Endothelial cell of umbilical vein (primary cell): ENCODE results near the gene ZFHX2. TPM values are rescaled to one million over a fixed set of nuclear protein-coding genes. Genes with fewer than 3 reads are reported as not detected.

Source experiments
- BruUV-seq: library from RNA; stranded (reverse); fragments of 400-500 nt; replicated peaks from 2 replicates; lab custom pipeline; 2021; lab: Mats Ljungman, UMichigan
- CTCF ChIA-PET: fragments of 300-600, 350-600 bp; sonication (Branson Sonifier 250); formaldehyde crosslinking; loops from one replicate; lab custom pipeline; 2021; ENCODE audit warnings: antibody characterized with exemption, inconsistent platforms; lab: Charles Lee
- POLR2A ChIA-PET: fragments of 300-600, 350-600 bp; sonication (Branson Sonifier 250); formaldehyde crosslinking; loops from one replicate; lab custom pipeline; 2021; ENCODE audit warnings: antibody characterized with exemption, inconsistent platforms; lab: Charles Lee
- DNase-seq: peaks from one replicate; pipeline ENCODE4 v3.0.0-alpha.2; 2011; ENCODE audit warnings: low read depth, low spot score
- FAIRE-seq: peaks from 2 replicates; lab custom pipeline; 2011; peaks lifted over from hg19 to GRCh38; lab: Jason Lieb, UNC
- H2AFZ ChIP-seq: 2 replicates; pipeline ENCODE4 v1.6.0; 2012; ENCODE audit warnings: low read depth, low read length, control low read depth, inconsistent platforms
- H3K27ac ChIP-seq: 2 replicates; pipeline ENCODE4 v1.5.1; 2011; ENCODE audit warnings: low read depth, mild to moderate bottlenecking, control low read depth, low read length, moderate library complexity; ENCODE audit not compliant: insufficient read depth
- H3K27me3 ChIP-seq, 2 experiments: 2 replicates each; pipeline versions ENCODE4 v1.6.0 to v1.6.1; 2011; ENCODE audit warnings: low read length in 2 of 2, mixed read lengths in 1 of 2; ENCODE audit not compliant: control insufficient read depth in 2 of 2, insufficient read depth in 2 of 2
- H3K36me3 ChIP-seq, 2 experiments: 2 replicates in 1 of 2; 3 replicates in 1 of 2; pipeline ENCODE4 v1.5.1; 2011; ENCODE audit warnings: low read length in 2 of 2, mild to moderate bottlenecking in 1 of 2, moderate library complexity in 1 of 2; ENCODE audit not compliant: control insufficient read depth in 2 of 2, insufficient read depth in 2 of 2; ENCODE audit errors: extremely low read depth in 1 of 2
- H3K4me1 ChIP-seq: 3 replicates; pipeline ENCODE4 v1.5.1; 2011; ENCODE audit warnings: mild to moderate bottlenecking, low read length; ENCODE audit not compliant: control insufficient read depth, insufficient read depth; ENCODE audit errors: extremely low read depth
- H3K4me2 ChIP-seq: 2 replicates; pipeline ENCODE4 v1.6.1; 2011; ENCODE audit warnings: low read length, control low read depth, mixed read lengths; ENCODE audit not compliant: insufficient read depth
- H3K4me3 ChIP-seq, 3 experiments: fragments of 200-600 bp in 1 of 3; sonication (generic), shearing (Covaris generic) in 1 of 3; replicated peaks in 1 of 3; 2 replicates each; pipeline ENCODE4 v1.5.1; 2011 to 2016; ENCODE audit warnings: control low read depth in 3 of 3, low read length in 3 of 3, mild to moderate bottlenecking in 2 of 3, inconsistent platforms in 1 of 3, low read depth in 1 of 3, moderate library complexity in 1 of 3; ENCODE audit not compliant: insufficient read depth in 1 of 3
- H3K79me2 ChIP-seq: 2 replicates; pipeline ENCODE4 v1.6.0; 2012; ENCODE audit warnings: low read length, inconsistent platforms; ENCODE audit not compliant: control insufficient read depth, insufficient read depth
- H3K9ac ChIP-seq: replicated peaks from 2 replicates; pipeline ENCODE3; 2011; ENCODE audit warnings: low read length, control low read depth; ENCODE audit not compliant: insufficient read depth; ENCODE audit errors: extremely low read depth
- H3K9me1 ChIP-seq: replicated peaks from 3 replicates; pipeline ENCODE4 v1.6.0; 2011; ENCODE audit warnings: mild to moderate bottlenecking, low read length; ENCODE audit not compliant: control insufficient read depth, insufficient read depth; ENCODE audit errors: extremely low read depth
- H3K9me3 ChIP-seq: replicated peaks from 2 replicates; pipeline ENCODE4 v1.5.1; 2012; ENCODE audit warnings: low read length, inconsistent platforms; ENCODE audit not compliant: control insufficient read depth, insufficient read depth
- H4K20me1 ChIP-seq: replicated peaks from 2 replicates; pipeline ENCODE3; 2011; ENCODE audit warnings: mild to moderate bottlenecking, low read length; ENCODE audit not compliant: control insufficient read depth, insufficient read depth; ENCODE audit errors: extremely low read depth
- EZH2 ChIP-seq: IDR thresholded peaks from 2 replicates; pipeline ENCODE4 v1.6.1; 2012; ENCODE audit warnings: borderline replicate concordance, low read depth, mild to moderate bottlenecking, moderate library complexity, low read length, inconsistent platforms; ENCODE audit not compliant: severe bottlenecking
- FOS ChIP-seq: IDR thresholded peaks from 2 replicates; pipeline ENCODE4 v1.6.1; 2011; ENCODE audit warnings: mild to moderate bottlenecking, low read length, moderate library complexity, borderline replicate concordance; ENCODE audit not compliant: insufficient read depth
- GATA2 ChIP-seq: IDR thresholded peaks from 2 replicates; pipeline ENCODE4 v1.7.0; 2011; ENCODE audit warnings: low read depth, mild to moderate bottlenecking, moderate library complexity, mixed read lengths, low read length; ENCODE audit not compliant: insufficient read length, insufficient read depth
- JUN ChIP-seq: IDR thresholded peaks from 2 replicates; pipeline ENCODE4 v1.6.1; 2011; ENCODE audit warnings: borderline replicate concordance, low read depth; ENCODE audit not compliant: insufficient read length, insufficient read depth
- MYC ChIP-seq: IDR thresholded peaks from one replicate; pipeline ENCODE4 v1.6.1; 2011; ENCODE audit warnings: mild to moderate bottlenecking, low read depth, low read length
- POLR2A ChIP-seq: IDR thresholded peaks from 2 replicates; pipeline ENCODE4 v1.6.1; 2012; ENCODE audit warnings: low read depth, mild to moderate bottlenecking, control low read depth, low read length
- POLR2AphosphoS5 ChIP-seq: IDR thresholded peaks from 2 replicates; pipeline ENCODE4 v1.6.1; 2012; ENCODE audit warnings: low read depth, mild to moderate bottlenecking, control low read depth, low read length, moderate library complexity; ENCODE audit not compliant: insufficient read depth
- dilution Hi-C: fragments of 300-500 bp; cut with MboI; formaldehyde crosslinking; loops from one replicate; pipeline ENCODE4 v1.15.0; 2019; ENCODE audit warnings: low sequenced_read_pairs; ENCODE audit not compliant: extremely low pct_ligation_motif_present
- intact Hi-C: fragments of 100-400 bp; cut with micrococcal nuclease; formaldehyde crosslinking; loops from one replicate; pipeline ENCODE4 v1.10.0; 2022
- polyA plus RNA-seq, 4 experiments: library from polyadenylated mRNA; depleted of rRNA in 3 of 4; stranded (reverse) in 3 of 4; unstranded in 1 of 4; fragments of >200 nt; gene quantifications; 2 replicates each; pipeline versions ENCODE4 v1.2.1 to v1.2.3, GENCODE V29; 2011 to 2012; ENCODE audit warnings: missing spikeins in 1 of 4
- total RNA-seq: library from RNA; stranded (reverse); gene quantifications from 2 replicates; pipeline ENCODE4 v1.2.3, GENCODE V29; 2021
- TF ChIP-seq, protein P1 (sequence below), 2 donors: IDR thresholded peaks; 1 replicate in 1 of 2; 2 replicates in 1 of 2; pipeline ENCODE4 v1.5.1; 2011; ENCODE audit warnings: low read length in 2 of 2, mild to moderate bottlenecking in 2 of 2, moderate library complexity in 2 of 2, control low read depth in 1 of 2, inconsistent platforms in 1 of 2, low read depth in 1 of 2; ENCODE audit not compliant: insufficient read depth in 1 of 2; ENCODE audit errors: extremely low read depth in 1 of 2
- TF ChIP-seq, protein P2 (sequence below): IDR thresholded peaks from 2 replicates; pipeline ENCODE4 v1.6.1; 2011; ENCODE audit not compliant: insufficient read depth, insufficient read length

ZFHX2 gene
- total and polyA plus RNA-seq, 2 donors (not counting 3 experiments of a cell fraction or from before 2014, with no cell fraction given): 0.25 to 2.3 TPM

DNA sequence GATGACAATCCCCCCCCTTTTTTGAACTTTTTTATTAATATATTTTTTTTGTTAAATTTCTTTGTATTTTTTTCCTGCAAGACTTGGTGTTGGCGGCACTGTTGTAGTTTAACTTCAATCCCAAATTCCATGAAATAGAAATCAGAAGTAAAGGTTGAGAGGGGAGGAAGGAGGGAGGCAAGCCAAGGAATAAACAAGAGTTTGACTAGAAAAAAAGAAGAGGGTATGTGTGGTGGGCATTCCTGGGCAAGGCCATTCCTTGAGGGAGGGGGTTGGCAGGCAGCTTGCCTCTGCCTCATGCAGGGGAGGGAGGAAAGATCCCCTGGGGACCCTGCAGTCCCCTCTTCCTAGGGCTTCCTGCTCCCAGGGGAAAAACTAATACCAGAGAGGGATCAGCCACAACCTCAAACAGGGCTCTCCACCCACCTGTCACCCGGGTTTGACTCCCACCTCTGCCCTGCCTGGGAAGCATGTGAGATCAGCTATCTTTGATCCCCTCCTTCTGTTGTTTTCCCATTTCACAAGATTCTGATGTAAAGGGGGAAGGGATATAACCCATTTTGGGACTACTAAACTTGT is 16.5 kb upstream of the ZFHX2 start:
- Histone ChIP-seq H2AFZ (peak overlapping the region; percentile 93), H3K4me2 (peak overlapping the region; percentile 84), H3K36me3 (no peaks in the 10 kb centered on the region), H3K9ac (peak overlapping the region; percentile 46), H3K27ac (no peak overlapping the region), H3K4me1 (peaks cover 4% of the 10 kb centered on the region), H3K27me3 (peaks cover 6 to 7% of the 10 kb centered on the region in 2 experiments), H3K4me3 (peak overlapping the region in 1 of 3 experiments; percentile 60), H4K20me1 (no peaks in the 10 kb centered on the region), H3K79me2 (no peaks in the 10 kb centered on the region), H3K9me1 (no peaks in the 10 kb centered on the region), H3K9me3 (no peaks in the 10 kb centered on the region)
- dilution Hi-C loops: no loop called here
- intact Hi-C loops: no loop called here
- TF ChIP-seq MYC: no peak
- no peak for TF ChIP-seq FOS
- TF ChIP-seq, protein P1, sequence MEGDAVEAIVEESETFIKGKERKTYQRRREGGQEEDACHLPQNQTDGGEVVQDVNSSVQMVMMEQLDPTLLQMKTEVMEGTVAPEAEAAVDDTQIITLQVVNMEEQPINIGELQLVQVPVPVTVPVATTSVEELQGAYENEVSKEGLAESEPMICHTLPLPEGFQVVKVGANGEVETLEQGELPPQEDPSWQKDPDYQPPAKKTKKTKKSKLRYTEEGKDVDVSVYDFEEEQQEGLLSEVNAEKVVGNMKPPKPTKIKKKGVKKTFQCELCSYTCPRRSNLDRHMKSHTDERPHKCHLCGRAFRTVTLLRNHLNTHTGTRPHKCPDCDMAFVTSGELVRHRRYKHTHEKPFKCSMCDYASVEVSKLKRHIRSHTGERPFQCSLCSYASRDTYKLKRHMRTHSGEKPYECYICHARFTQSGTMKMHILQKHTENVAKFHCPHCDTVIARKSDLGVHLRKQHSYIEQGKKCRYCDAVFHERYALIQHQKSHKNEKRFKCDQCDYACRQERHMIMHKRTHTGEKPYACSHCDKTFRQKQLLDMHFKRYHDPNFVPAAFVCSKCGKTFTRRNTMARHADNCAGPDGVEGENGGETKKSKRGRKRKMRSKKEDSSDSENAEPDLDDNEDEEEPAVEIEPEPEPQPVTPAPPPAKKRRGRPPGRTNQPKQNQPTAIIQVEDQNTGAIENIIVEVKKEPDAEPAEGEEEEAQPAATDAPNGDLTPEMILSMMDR (IDR thresholded peaks at IDR 0.05; ENCODE audit: extremely low read depth in 1 of 2, insufficient read depth in 1 of 2, low read depth in 1 of 2, low read length in 2 of 2): no peak
- no peak for TF ChIP-seq GATA2
- TF ChIP-seq, protein P2, sequence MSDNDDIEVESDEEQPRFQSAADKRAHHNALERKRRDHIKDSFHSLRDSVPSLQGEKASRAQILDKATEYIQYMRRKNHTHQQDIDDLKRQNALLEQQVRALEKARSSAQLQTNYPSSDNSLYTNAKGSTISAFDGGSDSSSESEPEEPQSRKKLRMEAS: no peak
- TF ChIP-seq POLR2A: no peak
- TF ChIP-seq POLR2AphosphoS5: no peak
- no peak for TF ChIP-seq EZH2
- no peak for TF ChIP-seq JUN
- POLR2A ChIA-PET: no interaction called here
- FAIRE-seq (no peak), DNase-seq (no peak)
- CTCF ChIA-PET: interaction anchor here (0.7 to 1.9 kb wide), 4 partner anchors 8 to 342 kb away, joined by 3 to 14 read pairs (median 6); no protein-coding TSS in a partner anchor
- BruUV-seq: no TSS peak
